DMS 273 (cell line): ENCODE data around the gene HSD11B1L.
"Not testable (repeated sequence)": the region's sequence is repeated elsewhere in the genome, so short reads cannot be mapped to it uniquely, and the experiment has no call there.

Experiments used
- DNase-seq: peaks from one replicate; lab custom pipeline; 2025; ENCODE audit not compliant: unreplicated experiment; lab: John Stamatoyannopoulos, UW

Gene HSD11B1L

DNA sequence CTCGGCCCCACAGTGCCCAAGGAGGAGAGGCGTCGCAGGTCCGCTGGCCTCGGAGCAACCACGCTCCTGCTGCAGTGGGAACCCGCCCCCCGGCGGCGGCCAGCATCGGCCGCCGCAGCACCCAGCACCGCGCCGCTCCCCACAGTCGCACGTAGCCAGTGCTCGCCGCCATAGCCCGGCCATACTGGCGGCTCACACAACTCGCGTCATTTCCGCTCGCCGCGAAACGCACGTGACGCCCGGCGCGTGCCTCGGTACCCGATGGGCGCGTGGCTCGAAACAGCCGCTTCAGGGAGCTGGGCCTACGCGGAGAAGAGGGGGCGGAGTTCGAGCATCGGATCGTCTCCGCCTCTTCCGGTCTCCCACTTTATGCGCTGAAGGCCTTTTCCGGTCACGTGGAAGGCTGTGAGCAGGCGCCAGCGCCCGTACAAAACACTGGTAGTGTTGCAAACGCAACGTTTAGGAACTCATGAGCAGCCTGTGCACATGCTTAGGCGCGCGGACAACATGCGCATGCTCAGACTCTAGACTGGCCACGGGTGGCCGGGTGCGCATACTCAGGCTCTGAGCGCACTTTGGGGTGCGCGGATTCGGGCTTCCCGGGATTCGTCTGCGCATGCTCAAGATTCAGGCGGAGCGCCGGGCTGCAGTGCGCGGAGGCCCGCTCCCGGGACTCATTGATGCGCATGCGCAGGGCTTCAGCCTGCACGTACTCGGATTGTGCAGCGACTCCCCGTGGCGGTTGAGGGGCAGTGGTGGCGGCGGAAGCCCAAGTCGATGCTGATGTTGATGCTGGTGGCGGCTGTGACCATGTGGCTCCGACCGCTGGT, 39.3 kb downstream of the HSD11B1L start, which contains the start of the genes CATSPERD and LONP1:
TSS of gene CATSPERD (plus strand) at position 677 of the 830 bp plus-strand sequence. CDS start at position 778, 101 bp downstream.
TSS of gene LONP1 (minus strand) at position 186 of the 830 bp plus-strand sequence. CDS start at position 172, 14 bp downstream.
- DNase-seq = peak; percentile 100

- no peak for DNase-seq
Observed at GRCh38 chr19:5727453-5728050, 46.7 kb downstream of the HSD11B1L start.

DNA sequence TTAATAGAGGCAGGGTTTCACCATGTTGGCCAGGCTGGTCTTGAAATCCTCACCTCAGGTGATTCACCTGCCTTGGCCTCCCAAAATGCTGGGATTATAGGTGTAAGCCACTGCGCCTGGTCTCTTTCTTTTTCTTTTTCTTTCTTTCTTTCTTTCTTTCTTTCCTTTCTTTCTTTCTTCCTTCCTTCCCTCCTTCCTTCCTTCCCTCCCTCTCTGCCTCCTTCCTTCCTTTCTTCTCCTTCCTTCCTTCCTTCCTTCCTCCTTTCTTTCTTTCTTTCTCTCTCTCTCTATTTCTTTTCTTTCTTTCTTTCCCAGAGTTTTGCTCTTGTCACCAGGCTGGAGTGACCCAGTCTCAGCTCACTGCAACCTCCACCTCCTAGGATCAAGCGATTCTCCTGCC, 52.3 kb downstream of the HSD11B1L start:
- DNase-seq = not testable (repeated sequence)
